Sigmoid colon (tissue), 7 donors: ENCODE data around the gene CNTN1. TPM values are rescaled to one million over a fixed set of nuclear protein-coding genes. Genes with fewer than 3 reads are reported as not detected.

ENCODE experiments used
- DNase-seq: peaks from one replicate; pipeline ENCODE4 v3.0.0-alpha.2; 2019
- H3K27ac ChIP-seq, 4 donors: fragments of 200-600 bp; sonication (generic); one replicate each; pipeline ENCODE4 v1.5.1; 2016 to 2019; ENCODE audit warnings: mild to moderate bottlenecking in 1 of 4
- H3K27me3 ChIP-seq, 3 donors: fragments of 200-600 bp; sonication (generic); one replicate each; pipeline ENCODE4 v1.5.1; 2019; ENCODE audit warnings: mild to moderate bottlenecking in 1 of 3
- H3K36me3 ChIP-seq, 4 donors: fragments of 200-600 bp; sonication (generic); one replicate each; pipeline ENCODE4 v1.5.1; 2016 to 2019
- H3K4me1 ChIP-seq, 4 donors: fragments of 200-600 bp; sonication (generic); one replicate each; pipeline ENCODE4 v1.5.1; 2017 to 2019
- H3K4me3 ChIP-seq, 4 donors: fragments of 200-600 bp; sonication (generic); one replicate each; pipeline ENCODE4 v1.5.1; 2017 to 2019; ENCODE audit warnings: mild to moderate bottlenecking in 2 of 4, moderate library complexity in 1 of 4
- H3K9me3 ChIP-seq, 4 donors: fragments of 200-600 bp in 3 of 4; sonication (generic) in 3 of 4; one replicate each; pipeline versions ENCODE4 v1.5.1 to v1.6.1; 2013 to 2019
- CTCF ChIP-seq, 4 experiments: fragments of 450-650 bp in 3 of 4; fragments of 200-600 bp in 1 of 4; IDR thresholded peaks; one replicate each; pipeline ENCODE4 v1.5.1; 2016 to 2019; ENCODE audit warnings: antibody characterized with exemption in 4 of 4, mild to moderate bottlenecking in 3 of 4, moderate library complexity in 2 of 4
- EP300 ChIP-seq, 4 donors: sonication (generic); formaldehyde crosslinking; IDR thresholded peaks; one replicate each; pipeline ENCODE4 v1.6.1; 2017; ENCODE audit warnings: antibody characterized with exemption in 4 of 4
- POLR2A ChIP-seq, 2 donors: fragments of 450-650 bp; IDR thresholded peaks; one replicate each; pipeline ENCODE4 v1.6.1; 2016; ENCODE audit warnings: antibody characterized with exemption in 2 of 2, mild to moderate bottlenecking in 2 of 2, moderate library complexity in 2 of 2
- POLR2AphosphoS5 ChIP-seq, 4 donors: sonication (generic); formaldehyde crosslinking; IDR thresholded peaks; one replicate each; pipeline ENCODE4 v1.6.1; 2017; ENCODE audit warnings: antibody characterized with exemption in 4 of 4
- WGBS, 2 donors: extraction: QIAGEN DNeasy Blood & Tissue Kit; methylation state at CpG; one replicate each; pipeline ENCODE4 v1.1.7; 2013; 5-methylcytosine and 5-hydroxymethylcytosine counted together
- intact Hi-C: fragments of 100-400 bp; cut with DNase I; formaldehyde crosslinking; loops from one replicate; pipeline ENCODE4 v1.15.1; 2023
- polyA plus RNA-seq, 3 donors: library from polyadenylated mRNA; stranded (reverse); fragments of 200-250 nt; gene quantifications; one replicate each; pipeline ENCODE4 v1.2.3, GENCODE V29; 2013
- total RNA-seq, 4 donors: library from RNA; depleted of rRNA; stranded (reverse); fragments of >200 nt; gene quantifications; one replicate each; pipeline ENCODE4 v1.1.0, GENCODE V29; 2016
- donor health status: healthy with polysubstance abuse.
- donor health status: Bipolar disorder and iron deficiency.
- donor health status: healthy.

CNTN1 gene
- total and polyA plus RNA-seq, 7 donors: 0.46 to 23.2 (median 5.9) TPM

- Histone ChIP-seq H3K9me3 (no peaks in the 10 kb centered on the region), H3K27ac (no peak overlapping the region), H3K36me3 (no peaks in the 10 kb centered on the region), H3K4me3 (no peak overlapping the region), H3K4me1 (no peaks in the 10 kb centered on the region), H3K27me3 (no peaks in the 10 kb centered on the region)
- intact Hi-C loops: no loop called here
- no peak for TF ChIP-seq EP300 (IDR thresholded peaks at IDR 0.05)
- TF ChIP-seq POLR2A (IDR thresholded peaks at IDR 0.05): no peak
- DNase-seq: no peak
- 22 to 40% methylated on average over 1 of the region's 1 CpG for WGBS, 2 donors
Measured at GRCh38 chr12:40829738-40830144, 137.5 kb downstream of the CNTN1 start.

GRCh38 chr12:40831916-40832315 lies 139.7 kb downstream of the CNTN1 start:
- intact Hi-C loops: no loop called here
- H3K27me3 ChIP-seq: no peaks in the 10 kb centered on the region
- H3K4me1 ChIP-seq: no peaks in the 10 kb centered on the region
- TF ChIP-seq POLR2A (IDR thresholded peaks at IDR 0.05): no peak
- no peak for TF ChIP-seq CTCF (IDR thresholded peaks at IDR 0.05)
- no peak for TF ChIP-seq POLR2AphosphoS5 (IDR thresholded peaks at IDR 0.05)
- no peak for TF ChIP-seq EP300 (IDR thresholded peaks at IDR 0.05)
- H3K27ac ChIP-seq: no peak overlapping the region
- H3K36me3 ChIP-seq: no peaks in the 10 kb centered on the region
- no peak overlapping the region for H3K4me3 ChIP-seq
- no peaks in the 10 kb centered on the region for H3K9me3 ChIP-seq
- DNase-seq: no peak

GRCh38 chr12:40832668-40833067 lies 140.4 kb downstream of the CNTN1 start:
- H3K36me3 ChIP-seq: no peaks in the 10 kb centered on the region
- no peaks in the 10 kb centered on the region for H3K4me1 ChIP-seq
- no peaks in the 10 kb centered on the region for H3K9me3 ChIP-seq
- intact Hi-C loops: no loop called here
- TF ChIP-seq POLR2AphosphoS5 (IDR thresholded peaks at IDR 0.05) (no peak), POLR2A (IDR thresholded peaks at IDR 0.05) (no peak), EP300 (IDR thresholded peaks at IDR 0.05) (no peak), CTCF (IDR thresholded peaks at IDR 0.05) (no peak)
- 57 to 69% methylated on average over 2 of the region's 2 CpGs for WGBS, 2 donors
- DNase-seq: no peak
- H3K27ac ChIP-seq: no peak overlapping the region
- H3K4me3 ChIP-seq: no peak overlapping the region
- H3K27me3 ChIP-seq: no peaks in the 10 kb centered on the region

- Histone ChIP-seq H3K9me3 (no peaks in the 10 kb centered on the region), H3K27me3 (no peaks in the 10 kb centered on the region), H3K4me3 (no peak overlapping the region), H3K36me3 (no peaks in the 10 kb centered on the region), H3K27ac (no peak overlapping the region), H3K4me1 (no peaks in the 10 kb centered on the region)
- DNase-seq: no peak
- TF ChIP-seq EP300 (IDR thresholded peaks at IDR 0.05): no peak
- no peak for TF ChIP-seq CTCF (IDR thresholded peaks at IDR 0.05)
- no peak for TF ChIP-seq POLR2A (IDR thresholded peaks at IDR 0.05)
- no peak for TF ChIP-seq POLR2AphosphoS5 (IDR thresholded peaks at IDR 0.05)
- 79 to 84% methylated on average over 2 of the region's 2 CpGs for WGBS, 2 donors
- intact Hi-C loops: no loop called here
Measured at GRCh38 chr12:40833818-40834217, 141.6 kb downstream of the CNTN1 start.

GRCh38 chr12:40834321-40834720 lies 142.1 kb downstream of the CNTN1 start:
- intact Hi-C loops: no loop called here
- H3K4me1 ChIP-seq: no peaks in the 10 kb centered on the region
- H3K27me3 ChIP-seq: no peaks in the 10 kb centered on the region
- no peaks in the 10 kb centered on the region for H3K36me3 ChIP-seq
- H3K9me3 ChIP-seq: no peaks in the 10 kb centered on the region
- H3K27ac ChIP-seq: no peak overlapping the region
- H3K4me3 ChIP-seq: no peak overlapping the region
- WGBS, 2 donors: 65 to 74% methylated on average over 5 of the region's 5 CpGs
- no peak for DNase-seq
- TF ChIP-seq POLR2A (IDR thresholded peaks at IDR 0.05): no peak
- no peak for TF ChIP-seq EP300 (IDR thresholded peaks at IDR 0.05)
- TF ChIP-seq POLR2AphosphoS5 (IDR thresholded peaks at IDR 0.05): no peak
- no peak for TF ChIP-seq CTCF (IDR thresholded peaks at IDR 0.05)
